IMR-90 (cell line): ENCODE measurements around the gene TRABD. TPM values are rescaled to one million over a fixed set of nuclear protein-coding genes. Genes with fewer than 3 reads are reported as not detected.

ENCODE experiments used
- ATAC-seq: fragments of 200-7000 bp; cut with Tn5 transposase; 2 replicates; pipeline ENCODE4 v1.9.1; 2020; ENCODE audit warnings: low read depth, mild to moderate bottlenecking, moderate library complexity
- BruUV-seq: library from RNA; stranded (reverse); fragments of 400-500 nt; replicated peaks from 2 replicates; lab custom pipeline; 2021; lab: Mats Ljungman, UMichigan
- CTCF ChIA-PET: fragments of 300-600 bp; formaldehyde crosslinking; extraction: SDS; loops from one replicate; lab custom pipeline; 2021; ENCODE audit warnings: antibody characterized with exemption; lab: Yijun Ruan, JAX
- POLR2A ChIA-PET: fragments of 300-600 bp; sonication (Branson Sonifier 250); formaldehyde crosslinking; loops from one replicate; lab custom pipeline; 2022; ENCODE audit warnings: antibody characterized with exemption; ENCODE audit not compliant: unreplicated experiment; lab: Charles Lee
- DNase-seq: peaks from one replicate; pipeline ENCODE4 v3.0.0; 2013
- H2AFZ ChIP-seq: replicated peaks from 2 replicates; pipeline ENCODE3; 2013; ENCODE audit warnings: low read length, mild to moderate bottlenecking; ENCODE audit not compliant: poor library complexity
- H2AK5ac ChIP-seq: 2 replicates; pipeline ENCODE4 v1.6.1; 2013; ENCODE audit warnings: low read depth, low read length, inconsistent platforms
- H2AK9ac ChIP-seq: replicated peaks from 2 replicates; pipeline ENCODE3; 2013; ENCODE audit warnings: mild to moderate bottlenecking, low read depth, low read length, moderate library complexity; ENCODE audit not compliant: poor library complexity
- H2BK120ac ChIP-seq: 2 replicates; pipeline ENCODE4 v1.6.1; 2013; ENCODE audit warnings: low read depth, low read length, inconsistent platforms
- H2BK15ac ChIP-seq: 3 replicates; pipeline ENCODE4 v1.6.1; 2013; ENCODE audit warnings: low read depth, low read length, inconsistent platforms
- H2BK20ac ChIP-seq: 2 replicates; pipeline ENCODE4 v1.6.1; 2013; ENCODE audit warnings: low read depth, mild to moderate bottlenecking, inconsistent platforms, low read length, moderate library complexity
- H2BK5ac ChIP-seq: 2 replicates; pipeline ENCODE4 v1.6.1; 2013; ENCODE audit warnings: mild to moderate bottlenecking, low read depth, low read length, inconsistent platforms; ENCODE audit not compliant: poor library complexity, severe bottlenecking
- H3K14ac ChIP-seq: replicated peaks from 2 replicates; pipeline ENCODE4 v1.6.1; 2013; ENCODE audit warnings: low read depth, low read length, inconsistent platforms
- H3K18ac ChIP-seq: 2 replicates; pipeline ENCODE4 v1.6.1; 2013; ENCODE audit warnings: low read depth, low read length, control low read depth
- H3K23ac ChIP-seq: 2 replicates; pipeline ENCODE4 v1.6.1; 2013; ENCODE audit warnings: low read depth, low read length, inconsistent platforms
- H3K27ac ChIP-seq: 2 replicates; pipeline ENCODE4 v1.5.1; 2013; ENCODE audit warnings: mild to moderate bottlenecking, control low read depth, low read length; ENCODE audit not compliant: insufficient read depth
- H3K27me3 ChIP-seq: 2 replicates; pipeline ENCODE4 v1.6.1; 2013; ENCODE audit warnings: low read length; ENCODE audit not compliant: control insufficient read depth, insufficient read depth
- H3K36me3 ChIP-seq: 2 replicates; pipeline ENCODE4 v1.6.1; 2013; ENCODE audit warnings: low read length, mixed read lengths; ENCODE audit not compliant: control insufficient read depth, insufficient read depth
- H3K4ac ChIP-seq: 2 replicates; pipeline ENCODE4 v1.6.1; 2013; ENCODE audit warnings: low read depth, low read length, inconsistent platforms
- H3K4me1 ChIP-seq: 2 replicates; pipeline ENCODE4 v1.6.1; 2013; ENCODE audit warnings: low read length, mixed read lengths; ENCODE audit not compliant: control insufficient read depth, insufficient read depth
- H3K4me2 ChIP-seq: 2 replicates; pipeline ENCODE4 v1.6.1; 2013; ENCODE audit warnings: low read depth, mild to moderate bottlenecking, control low read depth, low read length, moderate library complexity
- H3K4me3 ChIP-seq: 2 replicates; pipeline ENCODE4 v1.5.1; 2013; ENCODE audit warnings: low read depth, mild to moderate bottlenecking, control low read depth, low read length, moderate library complexity; ENCODE audit not compliant: insufficient read depth
- H3K56ac ChIP-seq: 2 replicates; pipeline ENCODE4 v1.6.1; 2013; ENCODE audit warnings: low read length, inconsistent platforms; ENCODE audit not compliant: insufficient read depth; ENCODE audit errors: extremely low read depth
- H3K79me1 ChIP-seq, 2 experiments: 2 replicates each; pipeline ENCODE4 v1.6.1; 2013; ENCODE audit warnings: low read length in 2 of 2, inconsistent platforms in 1 of 2, low read depth in 1 of 2
- H3K9ac ChIP-seq: 2 replicates; pipeline ENCODE4 v1.6.1; 2013; ENCODE audit warnings: low read depth, low read length, control low read depth
- H3K9me1 ChIP-seq: 2 replicates; pipeline ENCODE4 v1.6.1; 2013; ENCODE audit warnings: low read length, inconsistent platforms; ENCODE audit not compliant: insufficient read depth
- H3K9me3 ChIP-seq: 2 replicates; pipeline ENCODE4 v1.6.1; 2013; ENCODE audit warnings: low read length; ENCODE audit not compliant: control insufficient read depth, insufficient read depth
- H4K20me1 ChIP-seq: 2 replicates; pipeline ENCODE4 v1.6.1; 2013; ENCODE audit warnings: low read length, inconsistent platforms; ENCODE audit not compliant: insufficient read depth
- H4K5ac ChIP-seq: 2 replicates; pipeline ENCODE4 v1.6.1; 2013; ENCODE audit warnings: mild to moderate bottlenecking, low read depth, low read length, control low read depth
- H4K8ac ChIP-seq, 2 experiments: 2 replicates each; pipeline ENCODE4 v1.6.1; 2013; ENCODE audit warnings: low read depth in 2 of 2, low read length in 2 of 2, control low read depth in 1 of 2, inconsistent platforms in 1 of 2
- H4K91ac ChIP-seq: 2 replicates; pipeline ENCODE4 v1.6.1; 2013; ENCODE audit warnings: low read depth, low read length, inconsistent platforms; ENCODE audit not compliant: insufficient read depth
- BHLHE40 ChIP-seq: fragments of 150-350 bp; IDR thresholded peaks from 2 replicates; pipeline ENCODE4 v1.6.1; 2016; ENCODE audit warnings: mild to moderate bottlenecking, low read depth, low read length
- CEBPB ChIP-seq: IDR thresholded peaks from 2 replicates; pipeline ENCODE4 v1.6.1; 2012; ENCODE audit warnings: low read depth, low read length, improper control_type of control experiment
- CHD1 ChIP-seq: IDR thresholded peaks from 2 replicates; pipeline ENCODE4 v1.6.1; 2012; ENCODE audit warnings: low read depth, low read length, improper control_type of control experiment
- ELK1 ChIP-seq: fragments of 150-350 bp; IDR thresholded peaks from 2 replicates; pipeline ENCODE4 v1.6.1; 2016; ENCODE audit warnings: low read depth, mild to moderate bottlenecking, low read length, moderate library complexity, borderline replicate concordance
- FOS ChIP-seq: fragments of 150-350 bp; IDR thresholded peaks from 2 replicates; pipeline ENCODE4 v1.6.1; 2016; ENCODE audit warnings: low read depth, low read length
- MAFK ChIP-seq: IDR thresholded peaks from 2 replicates; pipeline ENCODE4 v1.6.1; 2012; ENCODE audit warnings: low read depth, low read length, improper control_type of control experiment
- MAZ ChIP-seq: IDR thresholded peaks from 2 replicates; pipeline ENCODE4 v1.6.1; 2012; ENCODE audit warnings: low read depth, mild to moderate bottlenecking, low read length, improper control_type of control experiment, moderate library complexity, borderline replicate concordance
- MXI1 ChIP-seq: IDR thresholded peaks from 2 replicates; pipeline ENCODE4 v1.6.1; 2012; ENCODE audit warnings: low read depth, mild to moderate bottlenecking, low read length, moderate library complexity, borderline replicate concordance
- NFE2L2 ChIP-seq: fragments of 150-350 bp; IDR thresholded peaks from 2 replicates; pipeline ENCODE4 v1.6.1; 2016; ENCODE audit warnings: low read depth, mild to moderate bottlenecking, low read length
- POLR2A ChIP-seq: IDR thresholded peaks from 2 replicates; pipeline ENCODE4 v1.6.1; 2012; ENCODE audit warnings: mild to moderate bottlenecking, low read depth, low read length
- RAD21 ChIP-seq: IDR thresholded peaks from 2 replicates; pipeline ENCODE4 v1.6.1; 2012; ENCODE audit warnings: low read length, improper control_type of control experiment
- RCOR1 ChIP-seq: IDR thresholded peaks from 2 replicates; pipeline ENCODE4 v1.6.1; 2012; ENCODE audit warnings: mild to moderate bottlenecking, low read length, improper control_type of control experiment; ENCODE audit not compliant: insufficient replicate concordance
- RFX5 ChIP-seq: IDR thresholded peaks from 2 replicates; pipeline ENCODE4 v1.8.0; 2012; ENCODE audit warnings: low read depth, mild to moderate bottlenecking, low read length, moderate library complexity
- SMC3 ChIP-seq: fragments of 150-350 bp; IDR thresholded peaks from 2 replicates; pipeline ENCODE4 v1.6.1; 2016; ENCODE audit warnings: low read depth, mild to moderate bottlenecking, antibody characterized with exemption, low read length, moderate library complexity
- WGBS, 2 experiments: methylation state at CpG; one replicate each; pipeline versions ENCODE4 v1.1.5 to v1.1.7; 2013; ENCODE audit warnings: missing lambda C conversion rate in 2 of 2; ENCODE audit not compliant: insufficient read length in 1 of 2; ENCODE audit errors: extremely low coverage in 2 of 2; 5-methylcytosine and 5-hydroxymethylcytosine counted together
- dilution Hi-C: fragments of 300-500 bp; cut with HindIII; formaldehyde crosslinking; loops from one replicate; pipeline ENCODE4 v1.14.3; 2018; ENCODE audit warnings: low sequenced_read_pairs; ENCODE audit not compliant: unreplicated experiment
- in situ Hi-C: fragments of 300-500 bp; cut with MboI; formaldehyde crosslinking; loops from 3 replicates; pipeline ENCODE4 v1.14.3; 2019; ENCODE audit warnings: low sequenced_read_pairs, inconsistent platforms, mixed read lengths
- intact Hi-C: fragments of 100-400 bp; cut with micrococcal nuclease; formaldehyde crosslinking; loops from 2 replicates; pipeline ENCODE4 v1.10.0; 2022
- polyA plus RNA-seq, 3 experiments: library from polyadenylated mRNA; depleted of rRNA; stranded (reverse); fragments of >200 nt; gene quantifications; 2 replicates each; pipeline ENCODE4 v1.2.3, GENCODE V29; 2012; ENCODE audit warnings: low replicate concordance in 1 of 3
- total RNA-seq: library from RNA; depleted of rRNA; stranded (reverse); fragments of >200 nt; gene quantifications from 2 replicates; pipeline ENCODE4 v1.2.3, GENCODE V29; 2012
- TF ChIP-seq, protein P1 (sequence below): fragments of 150-350 bp; IDR thresholded peaks from 2 replicates; pipeline ENCODE4 v1.6.1; 2017; ENCODE audit warnings: mild to moderate bottlenecking, antibody characterized with exemption, low read length, low read depth
- TF ChIP-seq, protein P2 (sequence below): conservative IDR thresholded peaks from 2 replicates; pipeline ENCODE4 v1.5.1; 2012; ENCODE audit warnings: mild to moderate bottlenecking, low read depth, low read length, improper control_type of control experiment

The TRABD gene
- total and polyA plus RNA-seq, 2 of the 4 experiments (the other 2 are of a cell fraction): 13.4 to 42.7 TPM

DNA sequence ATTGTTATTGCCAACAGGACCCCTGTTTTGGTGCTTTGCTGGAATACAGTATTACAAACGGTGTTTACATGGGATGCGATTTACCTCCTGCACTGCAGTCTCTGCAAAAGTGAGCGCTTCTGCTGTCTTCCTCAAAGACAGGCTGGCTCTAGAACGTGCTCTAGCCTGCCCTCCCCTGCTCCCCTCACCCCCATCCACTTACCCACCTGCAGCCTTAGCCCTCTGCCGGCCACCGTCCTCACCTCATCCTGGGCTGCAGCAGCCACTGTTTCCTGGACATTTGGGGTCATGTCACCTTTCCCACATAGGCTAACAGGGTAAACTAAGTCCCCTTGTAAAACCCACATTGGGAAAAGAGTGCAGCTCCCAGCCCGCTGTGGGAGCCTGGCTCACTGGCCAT, 24.8 kb upstream of the TRABD start:
- Histone ChIP-seq H2AFZ (no peak overlapping the region), H3K9me1 (no peaks in the 10 kb centered on the region), H3K18ac (no peak overlapping the region), H2BK5ac (no peak overlapping the region), H3K36me3 (peaks cover 23% of the 10 kb centered on the region), H3K79me1 (no peaks in the 10 kb centered on the region), H3K9ac (no peak overlapping the region), H2BK15ac (no peak overlapping the region), H4K8ac (no peak overlapping the region), H2BK20ac (no peak overlapping the region), H2AK5ac (no peak overlapping the region), H3K56ac (no peak overlapping the region), H3K4ac (no peak overlapping the region), H4K5ac (no peak overlapping the region), H3K23ac (no peak overlapping the region), H3K27me3 (no peaks in the 10 kb centered on the region), H3K4me2 (no peak overlapping the region), H3K27ac (no peak overlapping the region), H3K4me1 (no peaks in the 10 kb centered on the region), H3K14ac (no peak overlapping the region), H2AK9ac (no peak overlapping the region), H2BK120ac (no peak overlapping the region), H4K20me1 (no peaks in the 10 kb centered on the region), H3K4me3 (no peak overlapping the region), H4K91ac (no peak overlapping the region), H3K9me3 (no peaks in the 10 kb centered on the region)
- no TSS peak for BruUV-seq
- in situ Hi-C loops (no loop called here), intact Hi-C loops (no loop called here), dilution Hi-C loops (no loop called here)
- WGBS, 2 experiments: 81% methylated on average over 3 of the region's 7 CpGs; no CpG with 5 or more reads in 1 of the 2 experiments
- DNase-seq (no peak), ATAC-seq (no peak)
- POLR2A ChIA-PET: no interaction called here
- CTCF ChIA-PET: no interaction called here
- no peak for TF ChIP-seq MXI1
- no peak for TF ChIP-seq NFE2L2
- TF ChIP-seq RFX5: no peak
- TF ChIP-seq POLR2A: no peak
- no peak for TF ChIP-seq RAD21
- TF ChIP-seq BHLHE40: no peak
- no peak for TF ChIP-seq FOS
- TF ChIP-seq RCOR1: no peak
- TF ChIP-seq CHD1: no peak
- no peak for TF ChIP-seq ELK1
- TF ChIP-seq CEBPB: no peak
- TF ChIP-seq, protein P1, sequence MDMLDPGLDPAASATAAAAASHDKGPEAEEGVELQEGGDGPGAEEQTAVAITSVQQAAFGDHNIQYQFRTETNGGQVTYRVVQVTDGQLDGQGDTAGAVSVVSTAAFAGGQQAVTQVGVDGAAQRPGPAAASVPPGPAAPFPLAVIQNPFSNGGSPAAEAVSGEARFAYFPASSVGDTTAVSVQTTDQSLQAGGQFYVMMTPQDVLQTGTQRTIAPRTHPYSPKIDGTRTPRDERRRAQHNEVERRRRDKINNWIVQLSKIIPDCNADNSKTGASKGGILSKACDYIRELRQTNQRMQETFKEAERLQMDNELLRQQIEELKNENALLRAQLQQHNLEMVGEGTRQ: no peak
- TF ChIP-seq MAFK: no peak
- no peak for TF ChIP-seq MAZ
- TF ChIP-seq, protein P2, sequence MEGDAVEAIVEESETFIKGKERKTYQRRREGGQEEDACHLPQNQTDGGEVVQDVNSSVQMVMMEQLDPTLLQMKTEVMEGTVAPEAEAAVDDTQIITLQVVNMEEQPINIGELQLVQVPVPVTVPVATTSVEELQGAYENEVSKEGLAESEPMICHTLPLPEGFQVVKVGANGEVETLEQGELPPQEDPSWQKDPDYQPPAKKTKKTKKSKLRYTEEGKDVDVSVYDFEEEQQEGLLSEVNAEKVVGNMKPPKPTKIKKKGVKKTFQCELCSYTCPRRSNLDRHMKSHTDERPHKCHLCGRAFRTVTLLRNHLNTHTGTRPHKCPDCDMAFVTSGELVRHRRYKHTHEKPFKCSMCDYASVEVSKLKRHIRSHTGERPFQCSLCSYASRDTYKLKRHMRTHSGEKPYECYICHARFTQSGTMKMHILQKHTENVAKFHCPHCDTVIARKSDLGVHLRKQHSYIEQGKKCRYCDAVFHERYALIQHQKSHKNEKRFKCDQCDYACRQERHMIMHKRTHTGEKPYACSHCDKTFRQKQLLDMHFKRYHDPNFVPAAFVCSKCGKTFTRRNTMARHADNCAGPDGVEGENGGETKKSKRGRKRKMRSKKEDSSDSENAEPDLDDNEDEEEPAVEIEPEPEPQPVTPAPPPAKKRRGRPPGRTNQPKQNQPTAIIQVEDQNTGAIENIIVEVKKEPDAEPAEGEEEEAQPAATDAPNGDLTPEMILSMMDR: no peak
- no peak for TF ChIP-seq SMC3
